ENCODE measurements around the gene CTCF. TPM values are rescaled to one million over a fixed set of nuclear protein-coding genes. Genes with fewer than 3 reads are reported as not detected.
A peak's percentile ranks its signal among the peaks of the same experiment; 100 is the strongest.

CTCF gene
- total RNA-seq, 2 donors from 2014 or later = 54.3 to 72.4 TPM

GRCh38 chr16:67565470-67566100 lies 3.3 kb downstream of the CTCF start:
- H3K27ac Mint-ChIP-seq = no peak overlapping the region
- peaks cover 23 to 33% of the 10 kb centered on the region in 2 donors for H3K4me1 Mint-ChIP-seq (ENCODE audit: low read depth in 2 of 2)
- H3K27me3 Mint-ChIP-seq = no peaks in the 10 kb centered on the region

GRCh38 chr16:67571464-67571863 lies 9.1 kb downstream of the CTCF start:
- peaks cover 5 to 12% of the 10 kb centered on the region in 2 donors for H3K4me1 Mint-ChIP-seq (ENCODE audit: low read depth in 2 of 2)
- H3K9me3 Mint-ChIP-seq = no peaks in the 10 kb centered on the region
- ATAC-seq = no peak
- no peak overlapping the region for H3K4me3 Mint-ChIP-seq
- DNase-seq (ENCODE audit: low spot score) = no peak
- H3K27ac Mint-ChIP-seq = no peak overlapping the region
- no peaks in the 10 kb centered on the region for H3K36me3 Mint-ChIP-seq
- no peaks in the 10 kb centered on the region for H3K27me3 Mint-ChIP-seq

More at GRCh38 chr16:67565470-67566100, 3.3 kb downstream of the CTCF start:
- no peak for ATAC-seq
- Mint-ChIP-seq H3K4me3 (no peak overlapping the region), H3K9me3 (no peaks in the 10 kb centered on the region), H3K36me3 (no peaks in the 10 kb centered on the region)
- DNase-seq (ENCODE audit: low spot score) = no peak

- Mint-ChIP-seq H3K27ac (no peak overlapping the region), H3K27me3 (no peaks in the 10 kb centered on the region), H3K4me3 (no peak overlapping the region), H3K9me3 (no peaks in the 10 kb centered on the region), H3K36me3 (no peaks in the 10 kb centered on the region), H3K4me1 (ENCODE audit: low read depth in 2 of 2) (peaks cover 7 to 9% of the 10 kb centered on the region in 2 donors)
- ATAC-seq = no peak
- no peak for DNase-seq (ENCODE audit: low spot score)
These were observed 9.7 kb downstream of the CTCF start for GRCh38 chr16:67571981-67572431.

GRCh38 chr16:67579686-67580085 lies 17.4 kb downstream of the CTCF start:
- no peak for DNase-seq (ENCODE audit: low spot score)
- peak overlapping the region; percentile 5 to 42 for H3K27ac Mint-ChIP-seq
- H3K4me3 Mint-ChIP-seq = no peak overlapping the region
- peaks cover 11 to 19% of the 10 kb centered on the region in 2 donors for H3K4me1 Mint-ChIP-seq (ENCODE audit: low read depth in 2 of 2)
- no peaks in the 10 kb centered on the region for H3K27me3 Mint-ChIP-seq
- ATAC-seq = no peak
- H3K9me3 Mint-ChIP-seq = no peaks in the 10 kb centered on the region
- no peaks in the 10 kb centered on the region for H3K36me3 Mint-ChIP-seq

GRCh38 chr16:67580202-67580601 lies 17.9 kb downstream of the CTCF start:
- Mint-ChIP-seq H3K4me3 (no peak overlapping the region), H3K9me3 (no peaks in the 10 kb centered on the region), H3K36me3 (no peaks in the 10 kb centered on the region), H3K4me1 (ENCODE audit: low read depth in 2 of 2) (peaks cover 13 to 19% of the 10 kb centered on the region in 2 donors), H3K27me3 (no peaks in the 10 kb centered on the region), H3K27ac (no peak overlapping the region)
- ATAC-seq (no peak), DNase-seq (ENCODE audit: low spot score) (no peak)

- Mint-ChIP-seq H3K36me3 (no peaks in the 10 kb centered on the region), H3K4me3 (no peak overlapping the region), H3K9me3 (no peaks in the 10 kb centered on the region), H3K4me1 (ENCODE audit: low read depth in 2 of 2) (peaks cover 34% of the 10 kb centered on the region in 2 donors), H3K27ac (peak overlapping the region; percentile 16 to 31), H3K27me3 (no peaks in the 10 kb centered on the region)
- DNase-seq (ENCODE audit: low spot score) (no peak), ATAC-seq (no peak)
These were observed 31.0 kb downstream of the CTCF start for GRCh38 chr16:67593288-67593687.

GRCh38 chr16:67593701-67594100 lies 31.4 kb downstream of the CTCF start:
- DNase-seq (ENCODE audit: low spot score) (no peak), ATAC-seq (no peak)
- Mint-ChIP-seq H3K4me3 (no peak overlapping the region), H3K27ac (peak overlapping the region; percentile 31 to 58), H3K4me1 (ENCODE audit: low read depth in 2 of 2) (peaks cover 34 to 35% of the 10 kb centered on the region in 2 donors), H3K36me3 (no peaks in the 10 kb centered on the region), H3K27me3 (no peaks in the 10 kb centered on the region), H3K9me3 (no peaks in the 10 kb centered on the region)

GRCh38 chr16:67594256-67594915 lies 32.1 kb downstream of the CTCF start:
- no peaks in the 10 kb centered on the region for H3K27me3 Mint-ChIP-seq
- no peaks in the 10 kb centered on the region for H3K9me3 Mint-ChIP-seq
- peak overlapping the region; percentile 39 to 58 for H3K27ac Mint-ChIP-seq
- no peaks in the 10 kb centered on the region for H3K36me3 Mint-ChIP-seq
- no peak for DNase-seq (ENCODE audit: low spot score)
- no peak overlapping the region for H3K4me3 Mint-ChIP-seq
- peaks cover 34 to 36% of the 10 kb centered on the region in 2 donors for H3K4me1 Mint-ChIP-seq (ENCODE audit: low read depth in 2 of 2)
- no peak for ATAC-seq

GRCh38 chr16:67594956-67595355 lies 32.6 kb downstream of the CTCF start:
- Mint-ChIP-seq H3K36me3 (no peaks in the 10 kb centered on the region), H3K27me3 (no peaks in the 10 kb centered on the region), H3K4me3 (no peak overlapping the region), H3K4me1 (ENCODE audit: low read depth in 2 of 2) (peaks cover 37 to 39% of the 10 kb centered on the region in 2 donors), H3K9me3 (no peaks in the 10 kb centered on the region), H3K27ac (peak overlapping the region; percentile 39 to 58)
- no peak for DNase-seq (ENCODE audit: low spot score)
- ATAC-seq = peak in 1 of 2 donors; percentile 38

- Mint-ChIP-seq H3K4me3 (no peak overlapping the region), H3K4me1 (ENCODE audit: low read depth in 2 of 2) (peaks cover 37 to 42% of the 10 kb centered on the region in 2 donors), H3K36me3 (no peaks in the 10 kb centered on the region), H3K9me3 (no peaks in the 10 kb centered on the region), H3K27me3 (no peaks in the 10 kb centered on the region), H3K27ac (no peak overlapping the region)
- no peak for DNase-seq (ENCODE audit: low spot score)
- ATAC-seq = no peak
These were observed 36.2 kb downstream of the CTCF start for GRCh38 chr16:67598527-67598926.

GRCh38 chr16:67605641-67606040 lies 43.3 kb downstream of the CTCF start:
- H3K27me3 Mint-ChIP-seq = no peaks in the 10 kb centered on the region
- no peak for ATAC-seq

GRCh38 chr16:67606632-67607031 lies 44.3 kb downstream of the CTCF start:
- Mint-ChIP-seq H3K27ac (no peak overlapping the region), H3K36me3 (peaks cover 7% of the 10 kb centered on the region), H3K4me3 (no peak overlapping the region), H3K4me1 (ENCODE audit: low read depth in 2 of 2) (peaks cover 11 to 14% of the 10 kb centered on the region in 2 donors), H3K9me3 (no peaks in the 10 kb centered on the region), H3K27me3 (no peaks in the 10 kb centered on the region)
- ATAC-seq = no peak
- DNase-seq (ENCODE audit: low spot score) = no peak

More at GRCh38 chr16:67605641-67606040, 43.3 kb downstream of the CTCF start:
- H3K4me3 Mint-ChIP-seq = no peak overlapping the region
- DNase-seq (ENCODE audit: low spot score) = no peak
- no peaks in the 10 kb centered on the region for H3K9me3 Mint-ChIP-seq
- H3K36me3 Mint-ChIP-seq = no peaks in the 10 kb centered on the region
- peaks cover 16 to 19% of the 10 kb centered on the region in 2 donors for H3K4me1 Mint-ChIP-seq (ENCODE audit: low read depth in 2 of 2)
- no peak overlapping the region for H3K27ac Mint-ChIP-seq

- H3K27ac Mint-ChIP-seq = no peak overlapping the region
- H3K27me3 Mint-ChIP-seq = no peaks in the 10 kb centered on the region
- no peak overlapping the region for H3K4me3 Mint-ChIP-seq
- H3K36me3 Mint-ChIP-seq = peaks cover 7% of the 10 kb centered on the region
- H3K9me3 Mint-ChIP-seq = no peaks in the 10 kb centered on the region
- ATAC-seq = no peak
- peaks cover 11 to 14% of the 10 kb centered on the region in 2 donors for H3K4me1 Mint-ChIP-seq (ENCODE audit: low read depth in 2 of 2)
- no peak for DNase-seq (ENCODE audit: low spot score)
These were observed 46.0 kb downstream of the CTCF start for GRCh38 chr16:67608364-67608763.

GRCh38 chr16:67613808-67614207 lies 51.5 kb downstream of the CTCF start:
- Mint-ChIP-seq H3K4me1 (ENCODE audit: low read depth in 2 of 2) (peaks cover 0 to 5% of the 10 kb centered on the region in 2 donors), H3K36me3 (peaks cover 12% of the 10 kb centered on the region), H3K4me3 (no peak overlapping the region), H3K27ac (no peak overlapping the region), H3K9me3 (no peaks in the 10 kb centered on the region), H3K27me3 (no peaks in the 10 kb centered on the region)
- no peak for ATAC-seq
- no peak for DNase-seq (ENCODE audit: low spot score)

Measured in natural killer cell treated with Interleukin-12 subunit alpha and Interleukin-12 subunit beta and Interleukin-15 and Interleukin-18, amount 100 ng/mL, for 72 hours (primary cell).